Glutamatergic neuron (in vitro differentiated cells): Measurements from ENCODE around the gene PEX11B. TPM values are rescaled to one million over a fixed set of nuclear protein-coding genes. Genes with fewer than 3 reads are reported as not detected.

ENCODE experiments used
- DNase-seq: peaks from one replicate; pipeline ENCODE4 v3.0.0; 2022
- H3K27ac Mint-ChIP-seq: one replicate; pipeline ENCODE4 v1.8.0; 2020; ENCODE audit warnings: mild to moderate bottlenecking, mixed read lengths, inconsistent platforms; ENCODE audit not compliant: unreplicated experiment
- H3K27me3 Mint-ChIP-seq: one replicate; pipeline ENCODE4 v1.8.0; 2020; ENCODE audit warnings: mild to moderate bottlenecking, moderate library complexity, mixed read lengths, inconsistent platforms; ENCODE audit not compliant: unreplicated experiment
- H3K36me3 Mint-ChIP-seq: one replicate; pipeline ENCODE4 v1.8.0; 2020; ENCODE audit warnings: mild to moderate bottlenecking, mixed read lengths, inconsistent platforms; ENCODE audit not compliant: unreplicated experiment
- H3K4me1 Mint-ChIP-seq: one replicate; pipeline ENCODE4 v1.8.0; 2020; ENCODE audit warnings: mild to moderate bottlenecking, low read depth, mixed read lengths, inconsistent platforms; ENCODE audit not compliant: unreplicated experiment
- H3K4me3 Mint-ChIP-seq: one replicate; pipeline ENCODE4 v1.8.0; 2020; ENCODE audit warnings: mild to moderate bottlenecking, mixed read lengths, inconsistent platforms; ENCODE audit not compliant: unreplicated experiment
- H3K9me3 Mint-ChIP-seq: one replicate; pipeline ENCODE4 v1.8.0; 2020; ENCODE audit warnings: mild to moderate bottlenecking, moderate library complexity, mixed read lengths, inconsistent platforms; ENCODE audit not compliant: unreplicated experiment
- CTCF ChIP-seq: fragments of 200-600 bp; sonication (generic); IDR thresholded peaks from one replicate; pipeline ENCODE4 v1.5.0; 2021; ENCODE audit not compliant: partially characterized antibody, unreplicated experiment
- total RNA-seq: library from RNA; stranded (reverse); fragmentation: NEBNext Ultra II Directional; extraction: Animal tissue kit (Norgen Biotek cat#: 25700); gene quantifications from one replicate; pipeline ENCODE4 v1.2.1, GENCODE V29; 2021; ENCODE audit not compliant: unreplicated experiment

Gene PEX11B
- total RNA-seq, 1 donor from 2014 or later = 24.7 TPM

- no peaks in the 10 kb centered on the region for H3K4me1 Mint-ChIP-seq
- TF ChIP-seq CTCF = no peak
- no peaks in the 10 kb centered on the region for H3K27me3 Mint-ChIP-seq
- no peak overlapping the region for H3K4me3 Mint-ChIP-seq
- no peak overlapping the region for H3K27ac Mint-ChIP-seq
- no peaks in the 10 kb centered on the region for H3K36me3 Mint-ChIP-seq
- no peak for DNase-seq
- H3K9me3 Mint-ChIP-seq = peaks cover 2% of the 10 kb centered on the region
These were observed 26.0 kb upstream of the PEX11B start for GRCh38 chr1:145944532-145944931.

GRCh38 chr1:145942871-145943270 is 24.4 kb upstream of the PEX11B start:
- Mint-ChIP-seq H3K27me3 (no peaks in the 10 kb centered on the region), H3K4me3 (no peak overlapping the region), H3K36me3 (no peaks in the 10 kb centered on the region), H3K9me3 (no peaks in the 10 kb centered on the region), H3K27ac (no peak overlapping the region), H3K4me1 (no peaks in the 10 kb centered on the region)
- TF ChIP-seq CTCF = no peak
- DNase-seq = no peak

- H3K9me3 Mint-ChIP-seq = no peaks in the 10 kb centered on the region
- peaks cover 1% of the 10 kb centered on the region for H3K27me3 Mint-ChIP-seq
- no peak for TF ChIP-seq CTCF
- no peaks in the 10 kb centered on the region for H3K36me3 Mint-ChIP-seq
- H3K27ac Mint-ChIP-seq = no peak overlapping the region
- no peak for DNase-seq
- H3K4me1 Mint-ChIP-seq = no peaks in the 10 kb centered on the region
- no peak overlapping the region for H3K4me3 Mint-ChIP-seq
These were observed 23.9 kb upstream of the PEX11B start for GRCh38 chr1:145942405-145942804.

GRCh38 chr1:145937436-145937835 is 18.9 kb upstream of the PEX11B start:
- Mint-ChIP-seq H3K4me1 (no peaks in the 10 kb centered on the region), H3K27ac (no peak overlapping the region), H3K36me3 (no peaks in the 10 kb centered on the region), H3K27me3 (peaks cover 2% of the 10 kb centered on the region), H3K4me3 (no peak overlapping the region), H3K9me3 (no peaks in the 10 kb centered on the region)
- no peak for TF ChIP-seq CTCF
- DNase-seq = no peak

GRCh38 chr1:145936247-145936646 is 17.7 kb upstream of the PEX11B start:
- Mint-ChIP-seq H3K9me3 (no peaks in the 10 kb centered on the region), H3K27ac (no peak overlapping the region), H3K4me1 (no peaks in the 10 kb centered on the region), H3K27me3 (peaks cover 2% of the 10 kb centered on the region), H3K4me3 (no peak overlapping the region), H3K36me3 (no peaks in the 10 kb centered on the region)
- no peak for TF ChIP-seq CTCF
- DNase-seq = no peak
